ENCODE results near the gene RBSN.

Gene RBSN

DNA sequence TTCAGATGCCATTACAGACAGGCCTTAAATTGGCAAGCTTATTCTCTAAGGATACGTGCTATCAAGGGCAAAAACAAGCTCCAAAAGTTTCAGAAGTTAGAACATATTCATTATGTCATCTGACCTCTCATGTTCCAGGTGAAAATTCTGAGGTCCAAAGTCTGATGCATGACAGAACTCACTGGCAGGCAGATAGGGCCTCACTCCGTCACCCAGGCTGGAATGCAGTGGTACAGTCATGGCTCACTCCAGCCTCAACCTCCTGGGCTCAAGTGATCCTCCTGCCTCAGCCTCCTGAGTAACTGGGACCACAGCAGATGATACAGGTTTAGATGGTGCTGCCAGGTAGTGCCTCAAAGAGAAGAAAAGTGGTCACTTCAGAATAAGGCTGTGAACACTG is 49.4 kb downstream of the RBSN start:
- TF ChIP-seq GABPA (IDR thresholded peaks at IDR 0.05; ENCODE audit: low read depth) = no peak
- TF ChIP-seq POLR2AphosphoS5 (IDR thresholded peaks at IDR 0.05; ENCODE audit: low read depth) = no peak
- no peak for TF ChIP-seq REST (IDR thresholded peaks at IDR 0.05; ENCODE audit: insufficient replicate concordance, low read depth)
- TF ChIP-seq SPI1 (IDR thresholded peaks at IDR 0.05; ENCODE audit: borderline replicate concordance, low read depth) = no peak
- TF ChIP-seq CTCF (IDR thresholded peaks at IDR 0.05; ENCODE audit: insufficient read depth, low read length) = no peak
- no peak for DNase-seq (ENCODE audit: low read depth in 1 of 2, low spot score in 1 of 2)
- Histone ChIP-seq H3K27ac (replicated peaks) (no peak overlapping the region), H3K4me3 (replicated peaks; ENCODE audit: insufficient read depth, low read length) (no peak overlapping the region), H3K27me3 (ENCODE audit: insufficient read depth, poor library complexity, severe bottlenecking) (no peaks in the 10 kb centered on the region)

DNA sequence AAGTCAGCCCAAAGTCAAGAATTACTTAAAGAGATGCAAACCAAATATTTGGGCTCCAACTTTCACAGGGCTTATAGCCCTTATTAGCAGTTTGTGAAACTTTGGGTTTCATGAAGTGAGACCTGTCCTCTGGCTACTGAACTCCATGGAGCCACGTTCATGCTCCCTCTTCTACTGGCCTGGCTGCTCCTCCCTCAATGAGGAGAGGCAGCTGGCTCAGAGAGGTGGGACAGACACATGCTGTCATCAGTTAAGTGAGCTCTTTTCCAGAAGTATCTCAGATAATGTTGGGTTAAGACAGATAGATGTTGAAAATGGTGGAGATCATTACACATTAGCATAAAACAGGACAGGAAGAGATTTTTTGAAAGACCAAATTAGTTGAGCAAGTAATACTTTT is 53.3 kb downstream of the RBSN start:
- no peak for TF ChIP-seq CTCF (IDR thresholded peaks at IDR 0.05; ENCODE audit: insufficient read depth, low read length)
- no peak for TF ChIP-seq POLR2AphosphoS5 (IDR thresholded peaks at IDR 0.05; ENCODE audit: low read depth)
- TF ChIP-seq REST (IDR thresholded peaks at IDR 0.05; ENCODE audit: insufficient replicate concordance, low read depth) = no peak
- TF ChIP-seq SPI1 (IDR thresholded peaks at IDR 0.05; ENCODE audit: borderline replicate concordance, low read depth) = no peak
- TF ChIP-seq GABPA (IDR thresholded peaks at IDR 0.05; ENCODE audit: low read depth) = no peak
- no peaks in the 10 kb centered on the region for H3K27me3 ChIP-seq (ENCODE audit: insufficient read depth, poor library complexity, severe bottlenecking)
- no peak overlapping the region for H3K4me3 ChIP-seq (replicated peaks; ENCODE audit: insufficient read depth, low read length)
- DNase-seq (ENCODE audit: low read depth in 1 of 2, low spot score in 1 of 2) = no peak
- H3K27ac ChIP-seq (replicated peaks) = no peak overlapping the region

- H3K4me3 ChIP-seq (replicated peaks; ENCODE audit: insufficient read depth, low read length) = no peak overlapping the region
- no peak for TF ChIP-seq SPI1 (IDR thresholded peaks at IDR 0.05; ENCODE audit: borderline replicate concordance, low read depth)
- no peak for TF ChIP-seq CTCF (IDR thresholded peaks at IDR 0.05; ENCODE audit: insufficient read depth, low read length)
- no peak for TF ChIP-seq GABPA (IDR thresholded peaks at IDR 0.05; ENCODE audit: low read depth)
- TF ChIP-seq REST (IDR thresholded peaks at IDR 0.05; ENCODE audit: insufficient replicate concordance, low read depth) = no peak
- no peak for TF ChIP-seq POLR2AphosphoS5 (IDR thresholded peaks at IDR 0.05; ENCODE audit: low read depth)
- DNase-seq (ENCODE audit: low read depth in 1 of 2, low spot score in 1 of 2) = no peak
- H3K27me3 ChIP-seq (ENCODE audit: insufficient read depth, poor library complexity, severe bottlenecking) = no peaks in the 10 kb centered on the region
- no peak overlapping the region for H3K27ac ChIP-seq (replicated peaks)
These were observed 54.6 kb downstream of the RBSN start for GRCh38 chr3:15044326-15044725.
